Stimulated activated CD4-positive, alpha-beta T cell treated with anti-CD3 and anti-CD28 coated beads, Interleukin-4, amount 100 ng/mL, for 48 hours (primary cell): ENCODE results near the gene CLMN.
"Not testable (repeated sequence)": the region's sequence is repeated elsewhere in the genome, so short reads cannot be mapped to it uniquely, and the experiment has no call there.

Experiments used
- DNase-seq, 2 donors: peaks; one replicate each; pipeline ENCODE4 v3.0.0-alpha.2; 2020; ENCODE audit warnings: low read depth in 2 of 2

The CLMN gene

GRCh38 chr14:95195031-95195430, 124.7 kb downstream of the CLMN start:
- DNase-seq: no peak

DNA sequence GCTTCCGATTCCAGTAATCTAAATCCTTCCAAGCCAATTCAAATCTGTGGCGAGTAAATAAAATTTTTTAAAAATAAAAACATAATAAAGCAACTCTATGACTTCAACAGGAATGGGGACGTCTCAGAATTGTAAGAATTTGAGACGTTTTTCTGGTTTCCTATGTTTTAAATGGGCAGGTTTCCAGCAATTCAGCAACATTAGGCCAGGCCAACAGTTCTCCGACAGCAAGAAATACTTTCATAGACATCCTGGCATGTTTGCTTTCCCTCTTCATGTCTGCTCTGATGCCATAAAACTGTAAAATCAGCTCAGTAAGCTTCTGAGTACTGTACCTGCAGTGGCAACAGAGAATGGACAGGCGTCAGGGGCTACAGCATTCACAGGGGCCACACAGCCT, 126.6 kb downstream of the CLMN start:
- DNase-seq: no peak

DNA sequence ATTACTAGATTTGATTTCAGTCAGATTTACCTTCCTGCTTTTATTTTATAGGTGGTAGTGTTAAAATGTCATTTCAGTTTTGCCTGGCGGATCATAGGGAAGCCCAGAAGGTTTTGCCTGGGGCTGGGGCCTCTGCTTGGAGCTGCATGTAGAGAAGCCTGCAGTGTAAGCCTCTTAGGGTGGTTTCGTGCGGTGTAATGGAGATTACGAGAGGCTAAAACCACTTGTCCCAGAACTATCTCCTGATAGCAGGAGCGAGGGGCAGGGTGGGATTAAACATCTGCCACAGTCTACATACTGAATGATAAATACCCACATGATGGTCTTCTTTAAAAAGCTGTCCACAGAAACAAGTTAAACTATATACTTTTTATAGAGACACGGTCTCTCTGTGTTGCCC, 127.4 kb downstream of the CLMN start:
- DNase-seq: no peak

- DNase-seq: no peak
Observed at GRCh38 chr14:95191445-95192199, 128.1 kb downstream of the CLMN start.

DNA sequence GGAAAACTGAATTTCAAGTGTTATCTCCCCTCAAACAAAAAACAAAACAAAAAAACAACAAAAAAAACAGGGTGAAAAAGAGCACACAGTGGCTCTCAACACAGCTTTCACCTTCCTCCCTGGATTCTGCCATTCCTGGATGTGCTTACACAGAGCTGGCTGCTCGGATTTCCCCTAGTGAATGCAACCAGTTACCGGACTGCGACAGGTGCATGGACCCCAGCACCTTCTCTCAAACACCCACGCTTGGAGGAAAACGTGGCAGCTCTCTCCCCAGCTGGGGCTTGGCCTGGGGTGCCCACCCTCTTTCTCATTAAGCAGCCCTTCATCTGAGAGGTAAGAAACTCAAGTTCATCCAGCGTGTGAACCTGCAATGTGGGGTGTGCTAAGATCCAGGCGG, 128.9 kb downstream of the CLMN start:
- no peak for DNase-seq

- no peak for DNase-seq
Observed at GRCh38 chr14:95190346-95190840, 129.3 kb downstream of the CLMN start.

- no peak for DNase-seq
Observed at GRCh38 chr14:95189367-95190132, 130.2 kb downstream of the CLMN start.

DNA sequence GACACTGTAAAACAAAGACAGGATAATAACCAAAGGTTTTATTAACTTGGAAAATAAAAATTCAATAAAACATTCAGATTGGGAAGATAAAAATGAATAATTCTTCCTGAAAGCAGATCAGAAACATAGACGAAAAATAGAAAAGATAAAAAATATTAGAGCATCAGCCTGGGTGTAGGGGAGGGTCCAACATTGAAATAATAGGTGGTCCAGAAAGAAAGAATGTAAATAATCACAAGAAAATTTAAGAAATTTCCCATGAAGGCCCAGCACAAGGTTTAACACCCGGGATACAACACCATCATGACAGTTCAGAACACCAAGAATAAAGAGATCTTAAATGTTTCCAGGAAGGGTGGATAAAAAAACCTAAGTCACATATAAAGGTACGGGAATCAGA, 131.3 kb downstream of the CLMN start:
- DNase-seq: no peak

DNA sequence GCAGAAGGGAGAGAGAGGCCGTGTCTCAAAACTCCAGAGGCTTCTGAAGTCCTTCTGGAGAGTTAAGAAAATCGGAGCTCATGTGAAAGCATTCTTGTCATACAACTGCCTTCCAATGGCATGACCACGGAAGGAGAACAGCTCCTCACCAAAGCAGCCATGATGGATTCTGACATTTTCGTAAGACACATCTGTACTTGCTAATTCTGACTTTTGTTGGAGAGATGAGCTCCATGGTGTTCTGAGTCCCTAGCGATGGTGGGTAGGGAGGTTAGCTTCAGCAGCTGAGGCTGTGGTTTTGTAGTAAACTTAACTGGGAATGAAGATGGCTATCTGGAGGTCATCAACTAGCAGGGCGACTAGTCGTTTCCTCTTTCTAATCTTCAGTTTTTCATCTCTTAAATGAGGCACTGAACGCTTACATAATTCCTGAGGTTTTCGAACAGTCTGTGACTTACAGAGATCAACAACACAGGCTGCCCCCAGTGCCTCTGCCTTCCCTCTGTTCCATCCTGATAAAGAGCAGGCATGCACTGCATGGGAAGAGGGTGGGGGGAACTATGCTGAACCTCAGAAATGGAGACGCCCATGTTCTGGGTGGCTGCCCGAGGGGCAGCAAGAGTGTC, 133.8 kb downstream of the CLMN start:
- DNase-seq: no peak

DNA sequence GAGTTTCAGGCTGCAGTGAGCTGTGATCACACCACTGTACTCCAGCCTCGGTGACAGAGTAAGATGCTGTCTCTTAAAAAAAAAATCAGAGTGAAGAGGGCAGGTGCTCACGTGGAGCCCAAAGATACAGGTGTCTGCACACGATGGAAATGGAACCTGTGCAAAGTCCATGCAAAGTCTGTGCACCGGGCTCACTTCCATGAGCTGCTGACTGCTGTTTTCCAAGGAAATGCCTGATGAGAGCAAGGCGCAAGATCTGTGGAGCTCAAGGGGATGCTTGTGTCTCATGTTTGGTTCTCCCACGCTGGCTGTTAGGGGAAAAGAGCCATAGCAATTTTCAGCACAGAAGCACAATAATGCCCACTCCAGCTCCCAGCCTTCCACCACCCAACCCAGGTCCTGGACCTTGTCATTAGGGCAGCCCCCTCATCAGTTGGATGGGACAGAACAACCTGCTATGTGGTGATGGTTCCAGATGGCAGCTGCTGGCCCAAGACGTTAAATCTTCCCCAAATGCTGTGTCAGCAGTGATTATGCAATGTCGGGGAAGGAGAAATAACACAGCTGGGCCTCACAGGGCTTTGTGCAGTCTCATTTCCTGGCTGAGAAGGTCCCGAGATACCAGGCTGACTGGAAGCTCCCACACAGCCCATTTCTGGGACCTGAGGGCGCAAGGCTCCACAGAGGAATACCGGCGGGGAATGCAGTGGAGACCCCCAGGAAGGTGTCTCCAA, 134.5 kb downstream of the CLMN start:
- DNase-seq: no peak

- no peak for DNase-seq
Observed at GRCh38 chr14:95184413-95184790, 135.3 kb downstream of the CLMN start.

DNA sequence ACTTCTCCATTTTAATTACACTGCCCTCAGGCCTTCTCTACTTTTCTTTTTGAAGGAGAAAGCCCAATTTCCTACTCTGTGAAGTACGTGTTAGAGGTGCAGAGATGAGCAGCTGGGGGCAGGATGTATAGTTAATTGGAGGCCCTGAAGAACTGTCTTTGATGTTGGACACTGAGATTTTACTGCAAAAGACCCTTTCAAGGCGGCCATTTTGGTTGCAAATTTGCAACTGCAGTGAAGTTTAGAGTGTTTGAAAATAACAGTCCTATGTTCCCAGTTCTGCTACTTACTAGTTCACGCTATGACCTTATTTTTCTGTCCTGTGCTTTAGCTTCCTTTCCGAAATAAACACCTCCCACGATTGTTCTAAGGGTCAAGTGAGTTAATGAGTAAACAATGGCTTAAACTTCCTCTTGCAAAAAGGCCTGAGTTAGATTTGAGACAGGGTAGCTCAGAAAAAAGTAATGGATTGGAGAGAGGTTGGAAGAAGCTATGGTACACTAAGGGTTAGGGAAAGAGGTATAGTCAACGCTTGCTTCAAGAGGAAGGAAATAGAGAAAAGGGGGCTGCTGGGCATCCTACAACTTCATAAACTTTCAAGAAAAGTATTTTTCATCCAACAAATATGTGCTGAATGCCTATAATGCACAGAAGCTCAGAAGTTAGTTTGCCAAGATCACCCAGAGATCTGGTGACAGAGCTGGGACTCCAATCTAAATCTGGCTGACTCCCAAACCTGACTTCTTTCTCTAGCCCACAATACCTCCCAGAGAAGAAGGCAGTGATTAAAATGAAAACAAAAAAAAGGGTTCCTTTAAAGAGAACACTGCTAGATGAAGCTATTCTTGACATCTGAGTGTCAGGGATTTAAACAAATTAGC, 135.9 kb downstream of the CLMN start:
- no peak for DNase-seq

DNA sequence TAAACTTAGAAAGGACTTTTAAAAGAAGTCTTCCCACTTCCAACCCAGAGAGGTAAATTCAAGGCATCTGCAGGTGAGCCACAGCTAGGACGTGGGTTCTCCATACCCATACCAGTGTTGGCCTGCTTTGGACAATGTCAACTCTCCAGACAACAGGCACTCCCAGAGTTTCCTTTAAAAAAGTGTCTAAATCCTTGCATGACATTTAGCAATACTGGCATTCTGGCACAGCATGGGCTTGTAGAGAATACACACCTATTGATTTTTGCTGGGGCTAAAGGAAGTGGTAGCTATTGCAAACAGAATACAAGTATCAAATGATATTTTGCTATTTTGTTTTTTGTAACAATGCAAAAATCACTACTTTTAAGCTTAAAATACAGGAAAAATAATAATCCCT, 136.6 kb downstream of the CLMN start:
- no peak for DNase-seq

- no peak for DNase-seq
Observed at GRCh38 chr14:95182379-95182778, 137.3 kb downstream of the CLMN start.

DNA sequence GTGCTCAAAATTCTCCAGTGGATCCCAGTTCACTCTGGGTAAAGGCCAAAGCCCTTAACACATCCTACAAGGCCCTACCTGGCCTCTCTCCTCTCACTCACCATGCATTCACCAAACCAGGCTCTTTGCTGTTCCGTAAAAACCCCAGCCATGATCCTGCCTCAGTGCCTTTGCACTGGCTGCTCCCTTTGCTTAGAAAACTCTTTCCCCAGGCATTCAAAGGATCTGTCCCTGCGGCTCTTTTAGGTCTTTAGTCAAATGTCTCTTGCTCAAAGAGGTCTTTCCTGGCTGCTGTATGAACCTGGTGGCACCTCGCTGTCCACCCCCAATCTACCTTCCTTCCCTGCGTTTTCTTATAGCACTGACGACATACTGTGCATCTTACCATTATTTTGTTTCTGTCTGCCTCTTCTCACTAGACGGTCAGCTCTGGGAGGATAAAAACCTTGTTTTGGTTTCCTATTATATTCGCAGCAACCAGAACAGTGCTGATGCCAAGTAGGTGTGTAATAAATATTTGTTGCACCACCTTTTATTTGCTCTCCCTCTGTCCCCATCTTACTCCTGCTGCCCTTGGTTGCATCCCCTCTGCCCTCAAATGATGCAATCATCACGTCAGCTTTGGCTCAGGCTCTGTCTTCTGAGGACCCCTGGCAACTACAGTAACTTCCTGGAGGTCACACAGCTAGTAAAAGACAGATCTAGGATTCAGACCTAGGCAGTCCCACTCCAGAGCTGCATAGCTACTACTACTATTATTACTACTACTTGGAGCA, 138.6 kb downstream of the CLMN start:
- DNase-seq: no peak

- not testable (repeated sequence) for DNase-seq
Observed at GRCh38 chr14:95175670-95176069, 144.0 kb downstream of the CLMN start.

GRCh38 chr14:95174184-95174792, 145.4 kb downstream of the CLMN start:
- no peak for DNase-seq

DNA sequence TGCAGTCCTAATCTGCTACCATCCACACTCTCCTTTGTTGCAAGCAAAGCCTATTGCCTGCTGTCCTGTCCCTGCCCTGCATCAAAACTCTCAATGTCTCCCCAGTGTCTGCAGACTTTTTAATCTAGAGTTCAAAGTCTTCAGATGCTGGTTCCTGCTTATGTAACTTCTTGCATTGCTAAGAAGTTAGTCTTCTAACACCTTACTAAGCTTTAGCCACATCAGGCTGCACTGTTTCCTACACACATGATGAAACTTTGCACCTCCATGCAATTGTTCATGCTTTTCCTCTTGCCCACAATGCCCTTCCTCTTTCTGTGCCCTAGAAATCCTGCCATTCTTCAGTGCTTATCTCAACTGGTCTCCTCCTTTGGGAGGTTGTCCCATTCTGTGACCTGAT, 146.2 kb downstream of the CLMN start:
- no peak for DNase-seq

GRCh38 chr14:95167177-95167576, 152.5 kb downstream of the CLMN start:
- DNase-seq: no peak

DNA sequence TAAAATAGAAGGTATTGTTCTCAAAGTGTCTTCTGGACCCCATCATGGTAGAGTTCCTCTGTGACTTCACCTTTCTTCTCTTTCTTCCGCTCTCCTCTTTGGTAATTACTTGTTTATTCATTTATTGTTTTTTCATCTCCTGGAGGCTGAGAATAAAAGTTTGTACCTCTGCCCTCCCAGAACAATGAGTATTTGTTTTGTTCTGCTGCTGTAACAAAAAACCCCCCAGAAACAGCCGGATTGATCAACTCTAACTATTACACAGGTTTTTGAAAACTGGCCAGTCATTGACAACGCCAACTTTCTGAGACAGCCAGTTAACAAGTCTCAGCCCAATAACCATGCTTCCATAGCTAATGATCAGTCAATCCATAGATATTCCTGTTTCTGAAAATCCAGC, 154.2 kb downstream of the CLMN start:
- DNase-seq: no peak
